T-helper 2 cell (primary cell): ENCODE measurements around the gene ZNF26.

ENCODE experiments used
- DNase-seq, 5 experiments: peaks; one replicate each; pipeline versions ENCODE4 v3.0.0 to v3.0.0-alpha.2; 2012 to 2022

ZNF26 gene

DNA sequence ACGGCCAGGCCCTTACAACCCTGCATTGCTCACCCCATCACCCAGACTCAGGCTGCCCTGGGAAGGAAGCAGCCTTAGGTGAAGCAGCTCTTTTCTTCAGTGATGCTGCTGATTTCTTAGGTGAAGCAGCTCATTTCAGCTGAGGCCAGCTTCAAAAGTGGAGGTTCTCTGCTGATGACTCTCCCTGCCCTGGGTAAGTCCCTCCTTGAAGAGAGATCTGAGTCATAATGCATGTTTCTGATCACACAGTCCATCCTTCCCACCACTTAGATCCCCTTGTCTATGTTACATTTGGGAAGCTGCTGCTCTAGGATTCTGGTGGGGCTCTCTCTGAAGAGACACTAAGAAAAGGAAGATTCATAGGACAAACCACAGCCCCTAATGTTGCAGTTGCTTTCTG is 77.4 kb downstream of the ZNF26 start:
- DNase-seq = no peak

DNA sequence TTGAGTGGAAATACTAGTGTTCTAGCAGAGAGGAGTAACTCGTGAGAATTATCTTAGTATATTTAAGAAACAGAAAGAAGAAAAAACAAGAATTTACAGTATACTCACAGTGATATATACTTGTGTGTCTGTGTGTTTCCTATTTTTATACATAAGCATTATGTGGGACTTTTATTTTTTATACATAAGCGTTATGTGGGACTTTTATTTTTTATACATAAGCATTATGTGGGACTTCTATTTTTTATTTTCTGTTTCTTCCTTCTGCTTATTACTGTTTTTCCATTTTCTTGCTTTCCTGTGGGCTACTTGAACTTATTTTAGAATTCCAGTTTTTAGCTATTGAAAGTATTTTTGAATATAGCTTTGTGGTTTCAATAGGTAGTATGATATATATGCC is 87.7 kb downstream of the ZNF26 start:
- no peak for DNase-seq
